ENCODE data around the gene CTNNA2.

Gene CTNNA2

DNA sequence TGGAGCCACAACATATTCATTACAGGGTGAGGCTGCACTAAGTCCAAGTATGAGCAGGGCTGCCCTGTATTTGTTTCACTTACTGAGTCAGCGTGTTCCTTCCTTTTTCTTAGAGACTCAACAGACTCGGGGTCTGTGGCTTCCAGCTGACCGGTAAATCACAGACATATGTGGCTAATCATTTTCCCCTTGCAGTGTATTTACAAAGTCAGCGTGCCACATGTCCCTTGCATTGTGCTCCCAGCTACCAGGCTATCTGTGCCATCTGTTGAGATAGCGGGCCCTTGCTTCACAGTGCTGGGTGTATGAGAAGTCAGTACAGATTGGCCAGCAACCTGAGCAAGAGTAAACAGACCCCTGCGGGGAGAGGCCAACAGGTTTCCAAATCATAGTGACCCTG is 537.4 kb downstream of the CTNNA2 start:
- TF ChIP-seq, protein P1, sequence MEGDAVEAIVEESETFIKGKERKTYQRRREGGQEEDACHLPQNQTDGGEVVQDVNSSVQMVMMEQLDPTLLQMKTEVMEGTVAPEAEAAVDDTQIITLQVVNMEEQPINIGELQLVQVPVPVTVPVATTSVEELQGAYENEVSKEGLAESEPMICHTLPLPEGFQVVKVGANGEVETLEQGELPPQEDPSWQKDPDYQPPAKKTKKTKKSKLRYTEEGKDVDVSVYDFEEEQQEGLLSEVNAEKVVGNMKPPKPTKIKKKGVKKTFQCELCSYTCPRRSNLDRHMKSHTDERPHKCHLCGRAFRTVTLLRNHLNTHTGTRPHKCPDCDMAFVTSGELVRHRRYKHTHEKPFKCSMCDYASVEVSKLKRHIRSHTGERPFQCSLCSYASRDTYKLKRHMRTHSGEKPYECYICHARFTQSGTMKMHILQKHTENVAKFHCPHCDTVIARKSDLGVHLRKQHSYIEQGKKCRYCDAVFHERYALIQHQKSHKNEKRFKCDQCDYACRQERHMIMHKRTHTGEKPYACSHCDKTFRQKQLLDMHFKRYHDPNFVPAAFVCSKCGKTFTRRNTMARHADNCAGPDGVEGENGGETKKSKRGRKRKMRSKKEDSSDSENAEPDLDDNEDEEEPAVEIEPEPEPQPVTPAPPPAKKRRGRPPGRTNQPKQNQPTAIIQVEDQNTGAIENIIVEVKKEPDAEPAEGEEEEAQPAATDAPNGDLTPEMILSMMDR (IDR thresholded peaks at IDR 0.05) = no peak
- H3K9me3 ChIP-seq (ENCODE audit: control insufficient read depth, low read length) = no peaks in the 10 kb centered on the region
- H2AFZ ChIP-seq = no peak overlapping the region
- H3K79me2 ChIP-seq = no peaks in the 10 kb centered on the region
- H3K27me3 ChIP-seq (ENCODE audit: control insufficient read depth, insufficient read depth, low read length) = no peaks in the 10 kb centered on the region
- H3K36me3 ChIP-seq (ENCODE audit: control insufficient read depth, insufficient read depth, low read length) = no peaks in the 10 kb centered on the region
- H3K4me3 ChIP-seq (ENCODE audit: low read depth, low read length) = no peak overlapping the region
- H3K4me1 ChIP-seq = no peaks in the 10 kb centered on the region
- no peak overlapping the region for H3K4me2 ChIP-seq (ENCODE audit: low read length)
- H3K9ac ChIP-seq = no peak overlapping the region
- H3K27ac ChIP-seq = no peak overlapping the region

DNA sequence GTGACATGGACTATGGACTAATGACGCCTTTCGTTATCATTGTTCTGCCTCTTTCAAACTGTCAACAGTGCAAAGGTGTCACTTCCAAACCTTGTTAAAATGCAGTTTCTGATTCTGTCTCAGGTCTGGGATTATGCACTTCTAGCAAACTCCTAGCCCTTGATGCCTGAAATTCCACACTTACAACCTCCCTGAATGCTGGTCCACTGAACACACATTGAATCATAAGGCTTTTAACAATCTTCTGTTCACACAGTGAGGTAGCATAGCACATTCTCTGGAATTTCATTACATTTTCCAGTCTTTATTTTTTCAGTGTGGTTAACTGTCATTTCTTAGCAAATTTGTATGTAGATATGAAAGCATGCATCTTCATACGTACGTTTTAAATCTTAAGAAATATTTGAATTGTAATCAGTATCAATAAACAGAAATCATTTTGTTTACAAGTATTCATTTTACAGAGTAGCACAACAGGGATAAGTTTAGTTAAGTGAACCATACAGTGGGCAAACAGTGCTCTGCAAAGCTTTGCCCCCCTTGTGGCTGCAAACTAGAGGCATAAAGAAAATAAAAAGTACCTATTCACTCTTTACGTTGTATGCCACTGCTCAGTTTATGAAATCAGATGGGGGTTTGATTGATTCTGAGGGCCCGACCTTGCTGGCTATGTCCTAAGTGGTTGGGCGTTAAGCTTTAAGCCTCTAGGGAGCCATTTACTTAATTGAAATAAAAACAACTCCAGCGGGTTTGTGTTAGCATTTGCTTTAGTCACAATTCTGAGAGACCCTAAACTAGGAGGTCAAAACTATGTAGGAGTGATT is 540.9 kb downstream of the CTNNA2 start:
- H3K4me3 ChIP-seq (ENCODE audit: low read depth, low read length) = no peak overlapping the region
- H3K9me3 ChIP-seq (ENCODE audit: control insufficient read depth, low read length) = no peaks in the 10 kb centered on the region
- H3K27ac ChIP-seq = no peak overlapping the region
- H3K9ac ChIP-seq = no peak overlapping the region
- no peak overlapping the region for H2AFZ ChIP-seq
- H3K4me1 ChIP-seq = no peaks in the 10 kb centered on the region
- no peaks in the 10 kb centered on the region for H3K27me3 ChIP-seq (ENCODE audit: control insufficient read depth, insufficient read depth, low read length)
- no peaks in the 10 kb centered on the region for H3K36me3 ChIP-seq (ENCODE audit: control insufficient read depth, insufficient read depth, low read length)
- no peak overlapping the region for H3K4me2 ChIP-seq (ENCODE audit: low read length)
- TF ChIP-seq, protein P1 (IDR thresholded peaks at IDR 0.05) = no peak
- H3K79me2 ChIP-seq = no peaks in the 10 kb centered on the region

DNA sequence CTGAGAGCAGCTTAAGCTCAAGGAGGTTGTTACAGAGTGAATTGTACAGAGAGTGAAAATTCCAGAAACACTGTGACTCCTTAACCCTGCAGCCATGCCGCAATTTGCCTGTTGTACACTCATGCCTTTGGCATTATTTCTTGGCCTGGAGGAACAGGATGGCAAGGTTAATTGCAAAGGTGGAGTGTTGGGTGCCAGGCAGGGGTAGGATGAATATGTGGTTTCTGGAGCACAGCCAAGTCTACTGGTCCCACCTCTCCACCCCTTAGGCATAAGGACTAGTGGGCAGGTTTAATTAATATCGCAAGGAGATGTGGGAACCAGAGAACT is 541.5 kb downstream of the CTNNA2 start:
- Histone ChIP-seq H2AFZ (no peak overlapping the region), H3K9ac (no peak overlapping the region), H3K27me3 (ENCODE audit: control insufficient read depth, insufficient read depth, low read length) (no peaks in the 10 kb centered on the region), H3K36me3 (ENCODE audit: control insufficient read depth, insufficient read depth, low read length) (no peaks in the 10 kb centered on the region), H3K4me2 (ENCODE audit: low read length) (no peak overlapping the region), H3K4me1 (no peaks in the 10 kb centered on the region), H3K9me3 (ENCODE audit: control insufficient read depth, low read length) (no peaks in the 10 kb centered on the region), H3K4me3 (ENCODE audit: low read depth, low read length) (no peak overlapping the region), H3K27ac (no peak overlapping the region), H3K79me2 (no peaks in the 10 kb centered on the region)
- TF ChIP-seq, protein P1 (IDR thresholded peaks at IDR 0.05) = no peak

DNA sequence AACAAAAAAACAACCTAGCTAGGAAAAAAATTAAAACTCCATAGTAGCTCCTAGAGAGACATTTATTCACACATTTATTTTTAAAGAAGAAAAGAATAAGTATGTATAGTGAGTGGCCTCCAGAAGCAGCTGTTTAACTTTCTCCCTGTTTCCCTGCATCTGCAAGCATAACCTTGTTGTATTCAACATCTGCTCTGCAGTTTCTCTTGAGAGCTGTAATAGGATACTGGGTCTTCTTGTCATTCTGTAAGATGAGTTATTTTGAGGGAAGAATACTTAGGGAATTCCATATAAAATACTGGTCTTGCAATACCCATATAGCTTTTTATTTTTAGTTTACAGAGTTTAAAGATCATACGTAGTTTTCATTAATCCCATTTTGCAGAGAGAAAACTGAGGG is 545.1 kb downstream of the CTNNA2 start:
- Histone ChIP-seq H2AFZ (no peak overlapping the region), H3K4me3 (ENCODE audit: low read depth, low read length) (no peak overlapping the region), H3K36me3 (ENCODE audit: control insufficient read depth, insufficient read depth, low read length) (no peaks in the 10 kb centered on the region), H3K4me1 (no peaks in the 10 kb centered on the region), H3K27ac (no peak overlapping the region), H3K79me2 (no peaks in the 10 kb centered on the region), H3K27me3 (ENCODE audit: control insufficient read depth, insufficient read depth, low read length) (no peaks in the 10 kb centered on the region), H3K9ac (no peak overlapping the region), H3K9me3 (ENCODE audit: control insufficient read depth, low read length) (no peaks in the 10 kb centered on the region), H3K4me2 (ENCODE audit: low read length) (no peak overlapping the region)
- TF ChIP-seq, protein P1 (IDR thresholded peaks at IDR 0.05) = no peak

DNA sequence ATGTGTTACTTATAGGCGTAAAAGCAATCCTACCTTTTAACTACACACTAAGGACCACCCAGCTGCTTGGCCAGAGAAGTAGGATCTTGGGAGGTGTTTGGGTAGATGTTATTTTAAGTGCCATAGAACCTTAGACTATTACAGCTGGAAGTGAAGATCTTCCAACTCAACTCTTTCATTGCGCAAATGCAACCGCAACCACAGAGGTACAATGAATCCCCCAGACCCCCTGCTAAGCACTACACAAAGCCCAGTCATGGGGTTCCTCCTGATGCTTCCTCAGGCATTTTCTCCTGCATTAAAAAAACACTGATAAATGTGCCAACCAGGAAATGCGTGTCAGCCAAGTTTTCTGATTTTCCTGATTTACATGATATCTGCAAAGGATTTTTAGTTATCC is 545.7 kb downstream of the CTNNA2 start:
- TF ChIP-seq, protein P1 (IDR thresholded peaks at IDR 0.05) = no peak
- no peaks in the 10 kb centered on the region for H3K9me3 ChIP-seq (ENCODE audit: control insufficient read depth, low read length)
- H3K79me2 ChIP-seq = no peaks in the 10 kb centered on the region
- no peak overlapping the region for H2AFZ ChIP-seq
- no peaks in the 10 kb centered on the region for H3K4me1 ChIP-seq
- H3K27ac ChIP-seq = no peak overlapping the region
- H3K4me3 ChIP-seq (ENCODE audit: low read depth, low read length) = no peak overlapping the region
- H3K36me3 ChIP-seq (ENCODE audit: control insufficient read depth, insufficient read depth, low read length) = no peaks in the 10 kb centered on the region
- H3K9ac ChIP-seq = no peak overlapping the region
- no peak overlapping the region for H3K4me2 ChIP-seq (ENCODE audit: low read length)
- no peaks in the 10 kb centered on the region for H3K27me3 ChIP-seq (ENCODE audit: control insufficient read depth, insufficient read depth, low read length)

All from parathyroid adenoma (tissue), 2 donors.